NB4 (cell line): Measurements from ENCODE around the gene GRP.

ENCODE experiments used
- MYC ChIP-seq: IDR thresholded peaks from 2 replicates; pipeline ENCODE4 v1.6.1; 2011; ENCODE audit warnings: low read depth, low read length
- POLR2A ChIP-seq: IDR thresholded peaks from 2 replicates; pipeline ENCODE4 v1.6.1; 2011; ENCODE audit warnings: mild to moderate bottlenecking; ENCODE audit not compliant: insufficient read length; ENCODE audit errors: extremely low read depth
- TF ChIP-seq, protein P1 (sequence below): IDR thresholded peaks from one replicate; pipeline ENCODE4 v1.5.1; 2012; ENCODE audit warnings: low read depth, low read length
- TF ChIP-seq, protein P2 (sequence below): IDR thresholded peaks from 2 replicates; pipeline ENCODE4 v1.6.1; 2011; ENCODE audit warnings: low read depth, low read length

DNA sequence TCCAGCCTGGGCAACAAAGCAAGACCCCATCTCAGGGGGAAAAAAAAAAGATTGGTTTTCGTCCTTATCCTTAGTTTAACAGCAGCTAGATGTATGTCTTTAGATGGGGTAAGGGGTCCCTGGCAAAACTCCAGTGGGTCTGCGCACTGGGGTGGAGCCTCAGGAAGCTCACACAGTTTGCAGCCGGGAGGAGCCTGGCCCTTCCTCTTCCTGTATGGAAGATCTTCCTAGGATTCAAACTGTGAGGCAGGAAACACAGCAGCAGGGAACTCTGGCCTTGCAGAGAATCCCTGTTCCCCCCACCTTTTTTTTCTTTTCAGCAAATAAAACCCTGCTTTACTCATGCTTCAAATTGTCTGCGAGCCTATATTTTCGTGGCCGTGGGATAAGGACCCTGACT, 12.5 kb upstream of the GRP start:
- TF ChIP-seq, protein P1, sequence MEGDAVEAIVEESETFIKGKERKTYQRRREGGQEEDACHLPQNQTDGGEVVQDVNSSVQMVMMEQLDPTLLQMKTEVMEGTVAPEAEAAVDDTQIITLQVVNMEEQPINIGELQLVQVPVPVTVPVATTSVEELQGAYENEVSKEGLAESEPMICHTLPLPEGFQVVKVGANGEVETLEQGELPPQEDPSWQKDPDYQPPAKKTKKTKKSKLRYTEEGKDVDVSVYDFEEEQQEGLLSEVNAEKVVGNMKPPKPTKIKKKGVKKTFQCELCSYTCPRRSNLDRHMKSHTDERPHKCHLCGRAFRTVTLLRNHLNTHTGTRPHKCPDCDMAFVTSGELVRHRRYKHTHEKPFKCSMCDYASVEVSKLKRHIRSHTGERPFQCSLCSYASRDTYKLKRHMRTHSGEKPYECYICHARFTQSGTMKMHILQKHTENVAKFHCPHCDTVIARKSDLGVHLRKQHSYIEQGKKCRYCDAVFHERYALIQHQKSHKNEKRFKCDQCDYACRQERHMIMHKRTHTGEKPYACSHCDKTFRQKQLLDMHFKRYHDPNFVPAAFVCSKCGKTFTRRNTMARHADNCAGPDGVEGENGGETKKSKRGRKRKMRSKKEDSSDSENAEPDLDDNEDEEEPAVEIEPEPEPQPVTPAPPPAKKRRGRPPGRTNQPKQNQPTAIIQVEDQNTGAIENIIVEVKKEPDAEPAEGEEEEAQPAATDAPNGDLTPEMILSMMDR = no peak
- no peak for TF ChIP-seq POLR2A
- TF ChIP-seq, protein P2, sequence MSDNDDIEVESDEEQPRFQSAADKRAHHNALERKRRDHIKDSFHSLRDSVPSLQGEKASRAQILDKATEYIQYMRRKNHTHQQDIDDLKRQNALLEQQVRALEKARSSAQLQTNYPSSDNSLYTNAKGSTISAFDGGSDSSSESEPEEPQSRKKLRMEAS = no peak
- no peak for TF ChIP-seq MYC
